Loucy (cell line): ENCODE measurements around the gene MYPN.

Experiments used
- H2AFZ ChIP-seq: fragments of 200-600 bp; sonication (generic); 2 replicates; pipeline ENCODE4 v1.6.0; 2016; ENCODE audit warnings: antibody characterized with exemption, mild to moderate bottlenecking, low read length, moderate library complexity
- H3F3A ChIP-seq: fragments of 200-600 bp; 2 replicates; pipeline ENCODE4 v1.6.0; 2016; ENCODE audit warnings: antibody characterized with exemption, low read depth, mild to moderate bottlenecking
- H3K27me3 ChIP-seq: fragments of 200-600 bp; sonication (generic); 2 replicates; pipeline ENCODE4 v1.6.1; 2014; ENCODE audit warnings: low read length, mild to moderate bottlenecking; ENCODE audit not compliant: insufficient read depth, poor library complexity, severe bottlenecking
- H3K36me3 ChIP-seq: fragments of 200-600 bp; sonication (generic); 2 replicates; pipeline ENCODE4 v1.6.1; 2016; ENCODE audit warnings: low read length; ENCODE audit not compliant: insufficient read depth
- H3K4me1 ChIP-seq: fragments of 200-600 bp; sonication (generic); 2 replicates; pipeline ENCODE4 v1.5.1; 2014; ENCODE audit warnings: low read length, mild to moderate bottlenecking; ENCODE audit not compliant: insufficient read depth, poor library complexity, severe bottlenecking
- H3K4me2 ChIP-seq: fragments of 200-600 bp; sonication (generic); 2 replicates; pipeline ENCODE4 v1.6.0; 2014; ENCODE audit warnings: antibody characterized with exemption, low read length, low read depth, mild to moderate bottlenecking; ENCODE audit not compliant: poor library complexity, severe bottlenecking
- H3K4me3 ChIP-seq: fragments of 200-600 bp; sonication (generic); 2 replicates; pipeline ENCODE4 v1.5.1; 2014; ENCODE audit warnings: low read length, mild to moderate bottlenecking, mixed read lengths; ENCODE audit not compliant: poor library complexity, severe bottlenecking
- H3K79me2 ChIP-seq: fragments of 200-600 bp; sonication (generic); 2 replicates; pipeline ENCODE4 v1.6.1; 2014; ENCODE audit warnings: low read length; ENCODE audit not compliant: insufficient read depth
- H3K9ac ChIP-seq: fragments of 200-600 bp; sonication (generic); 2 replicates; pipeline ENCODE4 v1.6.0; 2014; ENCODE audit warnings: mild to moderate bottlenecking, low read depth, low read length, moderate library complexity; ENCODE audit not compliant: poor library complexity, severe bottlenecking
- H3K9me2 ChIP-seq: fragments of 200-600 bp; sonication (generic); replicated peaks from 2 replicates; pipeline ENCODE4 v1.6.1; 2016; ENCODE audit warnings: low read depth, low read length, mixed read lengths
- H3K9me3 ChIP-seq: fragments of 200-600 bp; sonication (generic); 2 replicates; pipeline ENCODE4 v1.6.1; 2014; ENCODE audit warnings: mild to moderate bottlenecking, antibody characterized with exemption, low read length, low read depth; ENCODE audit not compliant: insufficient read depth
- H4K20me1 ChIP-seq: fragments of 200-600 bp; sonication (generic); 2 replicates; pipeline ENCODE4 v1.6.0; 2014; ENCODE audit warnings: antibody characterized with exemption, low read length, mild to moderate bottlenecking; ENCODE audit not compliant: insufficient read depth, poor library complexity, severe bottlenecking
- CTCF ChIP-seq: fragments of 200-600 bp; sonication (generic); conservative IDR thresholded peaks from 2 replicates; pipeline ENCODE4 v1.5.1; 2014; ENCODE audit warnings: mild to moderate bottlenecking, antibody characterized with exemption, low read length
- EZH2phosphoT487 ChIP-seq: fragments of 200-600 bp; IDR thresholded peaks from 2 replicates; pipeline ENCODE4 v1.6.1; 2018; ENCODE audit warnings: antibody characterized with exemption, mild to moderate bottlenecking, moderate library complexity, borderline replicate concordance

The MYPN gene

DNA sequence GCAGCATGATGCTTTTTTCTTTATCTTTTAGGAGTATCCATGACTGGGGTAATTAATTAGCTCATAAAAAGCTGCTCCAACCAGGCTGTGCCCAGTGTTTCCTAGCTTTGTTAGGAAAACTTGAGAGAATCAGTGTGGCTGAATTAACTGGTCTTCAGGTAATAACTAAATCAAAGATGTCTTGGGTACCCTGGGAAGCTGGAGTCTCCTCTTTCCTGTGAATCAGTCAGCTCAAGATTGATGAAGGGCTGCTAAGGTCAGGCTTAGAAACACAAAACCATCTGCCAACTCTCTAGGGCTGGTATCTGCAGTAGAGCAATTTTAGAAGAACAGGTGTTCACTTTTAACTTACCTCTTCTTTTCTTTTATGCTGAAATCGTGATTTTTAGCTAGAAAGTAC, 144.1 kb downstream of the MYPN start:
- no peaks in the 10 kb centered on the region for H3K36me3 ChIP-seq
- H3K9me2 ChIP-seq, result no peaks in the 10 kb centered on the region
- no peaks in the 10 kb centered on the region for H3K4me1 ChIP-seq
- H3K9me3 ChIP-seq, result no peaks in the 10 kb centered on the region
- no peak overlapping the region for H3K9ac ChIP-seq
- no peak overlapping the region for H3K4me2 ChIP-seq
- no peak overlapping the region for H3K4me3 ChIP-seq
- H3F3A ChIP-seq, result no peaks in the 10 kb centered on the region
- no peaks in the 10 kb centered on the region for H3K79me2 ChIP-seq
- H4K20me1 ChIP-seq, result no peaks in the 10 kb centered on the region
- no peak overlapping the region for H2AFZ ChIP-seq
- TF ChIP-seq EZH2phosphoT487 (no peak), CTCF (no peak)
- no peaks in the 10 kb centered on the region for H3K27me3 ChIP-seq

DNA sequence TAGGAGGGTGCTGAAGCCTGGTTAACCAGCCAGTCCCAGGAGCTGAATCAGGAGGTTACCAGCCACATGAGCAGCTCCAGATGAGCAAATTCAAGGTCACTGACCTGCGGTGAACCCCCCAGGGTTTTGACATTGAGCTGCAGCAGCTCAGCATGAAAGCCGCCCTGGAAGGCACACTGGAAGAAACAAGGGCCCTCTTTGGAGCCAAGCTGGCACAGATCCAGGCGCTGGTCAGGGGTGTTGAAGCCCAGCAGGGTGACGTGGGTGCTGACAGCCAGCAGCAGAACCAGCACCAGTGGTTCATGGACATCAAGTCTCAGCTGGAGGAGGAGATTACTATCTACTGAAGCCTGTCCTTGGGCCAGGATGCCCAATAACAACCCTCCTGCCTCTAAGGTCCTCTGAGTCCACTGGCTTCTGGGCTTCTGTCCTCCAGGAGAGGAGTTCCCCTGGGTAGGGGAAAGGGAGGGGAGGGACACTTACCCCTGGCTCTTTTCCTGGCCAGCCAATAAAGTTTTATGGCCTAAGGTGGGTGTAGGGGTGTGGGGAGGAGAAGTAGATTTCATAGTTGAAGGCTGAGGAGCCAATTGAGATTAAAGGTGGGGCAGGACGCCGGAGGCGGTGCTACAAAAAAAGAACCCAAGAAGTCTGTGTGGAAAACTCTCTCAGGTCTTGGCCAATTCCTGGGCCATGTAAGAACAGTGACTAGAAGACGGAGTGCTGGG, 152.0 kb downstream of the MYPN start:
- Histone ChIP-seq H3K9ac (no peak overlapping the region), H3K79me2 (no peaks in the 10 kb centered on the region), H3K4me1 (no peaks in the 10 kb centered on the region), H3K9me3 (no peaks in the 10 kb centered on the region; the same call in 1 of the 2 replicates), H3K9me2 (no peaks in the 10 kb centered on the region), H3K27me3 (no peaks in the 10 kb centered on the region), H2AFZ (no peak overlapping the region), H3K36me3 (no peaks in the 10 kb centered on the region), H3F3A (no peaks in the 10 kb centered on the region), H3K4me2 (no peak overlapping the region), H3K4me3 (no peak overlapping the region), H4K20me1 (no peaks in the 10 kb centered on the region)
- no peak for TF ChIP-seq CTCF
- TF ChIP-seq EZH2phosphoT487, result no peak
